DMS53 (cell line): Measurements from ENCODE around the gene RAMP2.
"Not testable (repeated sequence)": the region's sequence is repeated elsewhere in the genome, so short reads cannot be mapped to it uniquely, and the experiment has no call there.

ENCODE experiments used
- DNase-seq: peaks from one replicate; lab custom pipeline; 2025; lab: John Stamatoyannopoulos, UW

RAMP2 gene

GRCh38 chr17:42769964-42770363, 8.9 kb downstream of the RAMP2 start:
- not testable (repeated sequence) for DNase-seq

GRCh38 chr17:42772945-42773289, 11.9 kb downstream of the RAMP2 start:
- peak; percentile 44 for DNase-seq

- peak; percentile 96 for DNase-seq
These were observed 12.4 kb downstream of the RAMP2 start, which contains the start of gene VPS25 for GRCh38 chr17:42773290-42774035. VPS25 (plus strand) TSS chr17:42773449; CDS start chr17:42773476, 27 bp downstream.

GRCh38 chr17:42774066-42774745, 13.2 kb downstream of the RAMP2 start:
- no peak for DNase-seq

- no peak for DNase-seq
These were observed 14.6 kb downstream of the RAMP2 start for GRCh38 chr17:42775534-42776098.

GRCh38 chr17:42778570-42778969, 17.5 kb downstream of the RAMP2 start:
- DNase-seq: no peak

- DNase-seq: no peak
These were observed 18.4 kb downstream of the RAMP2 start for GRCh38 chr17:42779304-42779935.

GRCh38 chr17:42779936-42780850, 19.2 kb downstream of the RAMP2 start, which contains the start of gene WNK4:
WNK4 (plus strand) TSS chr17:42780610; CDS start chr17:42780699, 89 bp downstream.
- peak; percentile 59 for DNase-seq

GRCh38 chr17:42780851-42781638, 20.0 kb downstream of the RAMP2 start:
- peak; percentile 44 for DNase-seq

- DNase-seq: no peak
These were observed 20.7 kb downstream of the RAMP2 start for GRCh38 chr17:42781639-42782165.

GRCh38 chr17:42782166-42783061, 21.4 kb downstream of the RAMP2 start:
- DNase-seq: no peak

GRCh38 chr17:42783062-42783790, 22.2 kb downstream of the RAMP2 start:
- DNase-seq: no peak

GRCh38 chr17:42783791-42784138, 22.7 kb downstream of the RAMP2 start:
- DNase-seq: no peak

- peak; percentile 62 for DNase-seq
These were observed 23.4 kb downstream of the RAMP2 start for GRCh38 chr17:42784409-42784808.

- DNase-seq: peak; percentile 62
These were observed 24.0 kb downstream of the RAMP2 start for GRCh38 chr17:42784811-42785592.

GRCh38 chr17:42787266-42787665, 26.2 kb downstream of the RAMP2 start:
- DNase-seq: no peak

GRCh38 chr17:42791948-42792347, 30.9 kb downstream of the RAMP2 start:
- DNase-seq: no peak

GRCh38 chr17:42792545-42792944, 31.5 kb downstream of the RAMP2 start:
- DNase-seq: no peak
